GM12873 (cell line): ENCODE data around the gene ANKRD6.

Source experiments
- TF ChIP-seq, protein P1 (sequence below): IDR thresholded peaks from 2 replicates; pipeline ENCODE4 v1.5.1; 2012; ENCODE audit warnings: low read depth, mild to moderate bottlenecking, moderate library complexity, low read length, control low read depth; ENCODE audit not compliant: insufficient read depth; ENCODE audit errors: missing control alignments

Gene ANKRD6

DNA sequence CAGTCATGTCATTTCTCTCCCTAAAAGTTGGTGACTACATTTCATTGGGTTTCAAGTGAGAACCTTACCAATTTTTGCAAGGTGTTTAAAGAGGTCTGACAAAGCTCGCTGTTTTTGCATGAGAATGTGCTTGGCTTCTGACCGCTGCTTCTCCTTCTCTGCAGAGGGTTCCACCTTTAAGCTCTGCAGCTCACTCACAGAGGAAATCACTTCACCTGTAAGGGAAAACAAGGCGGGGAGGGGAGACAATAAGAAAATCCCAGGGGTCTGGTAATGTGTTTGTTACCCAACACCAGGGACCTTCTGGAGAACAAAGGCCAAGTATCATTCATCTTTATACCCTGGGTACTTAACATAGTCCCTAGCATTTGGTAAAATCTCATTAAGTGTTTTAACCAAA lies 245.6 kb downstream of the ANKRD6 start:
- TF ChIP-seq, protein P1, sequence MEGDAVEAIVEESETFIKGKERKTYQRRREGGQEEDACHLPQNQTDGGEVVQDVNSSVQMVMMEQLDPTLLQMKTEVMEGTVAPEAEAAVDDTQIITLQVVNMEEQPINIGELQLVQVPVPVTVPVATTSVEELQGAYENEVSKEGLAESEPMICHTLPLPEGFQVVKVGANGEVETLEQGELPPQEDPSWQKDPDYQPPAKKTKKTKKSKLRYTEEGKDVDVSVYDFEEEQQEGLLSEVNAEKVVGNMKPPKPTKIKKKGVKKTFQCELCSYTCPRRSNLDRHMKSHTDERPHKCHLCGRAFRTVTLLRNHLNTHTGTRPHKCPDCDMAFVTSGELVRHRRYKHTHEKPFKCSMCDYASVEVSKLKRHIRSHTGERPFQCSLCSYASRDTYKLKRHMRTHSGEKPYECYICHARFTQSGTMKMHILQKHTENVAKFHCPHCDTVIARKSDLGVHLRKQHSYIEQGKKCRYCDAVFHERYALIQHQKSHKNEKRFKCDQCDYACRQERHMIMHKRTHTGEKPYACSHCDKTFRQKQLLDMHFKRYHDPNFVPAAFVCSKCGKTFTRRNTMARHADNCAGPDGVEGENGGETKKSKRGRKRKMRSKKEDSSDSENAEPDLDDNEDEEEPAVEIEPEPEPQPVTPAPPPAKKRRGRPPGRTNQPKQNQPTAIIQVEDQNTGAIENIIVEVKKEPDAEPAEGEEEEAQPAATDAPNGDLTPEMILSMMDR = no peak

DNA sequence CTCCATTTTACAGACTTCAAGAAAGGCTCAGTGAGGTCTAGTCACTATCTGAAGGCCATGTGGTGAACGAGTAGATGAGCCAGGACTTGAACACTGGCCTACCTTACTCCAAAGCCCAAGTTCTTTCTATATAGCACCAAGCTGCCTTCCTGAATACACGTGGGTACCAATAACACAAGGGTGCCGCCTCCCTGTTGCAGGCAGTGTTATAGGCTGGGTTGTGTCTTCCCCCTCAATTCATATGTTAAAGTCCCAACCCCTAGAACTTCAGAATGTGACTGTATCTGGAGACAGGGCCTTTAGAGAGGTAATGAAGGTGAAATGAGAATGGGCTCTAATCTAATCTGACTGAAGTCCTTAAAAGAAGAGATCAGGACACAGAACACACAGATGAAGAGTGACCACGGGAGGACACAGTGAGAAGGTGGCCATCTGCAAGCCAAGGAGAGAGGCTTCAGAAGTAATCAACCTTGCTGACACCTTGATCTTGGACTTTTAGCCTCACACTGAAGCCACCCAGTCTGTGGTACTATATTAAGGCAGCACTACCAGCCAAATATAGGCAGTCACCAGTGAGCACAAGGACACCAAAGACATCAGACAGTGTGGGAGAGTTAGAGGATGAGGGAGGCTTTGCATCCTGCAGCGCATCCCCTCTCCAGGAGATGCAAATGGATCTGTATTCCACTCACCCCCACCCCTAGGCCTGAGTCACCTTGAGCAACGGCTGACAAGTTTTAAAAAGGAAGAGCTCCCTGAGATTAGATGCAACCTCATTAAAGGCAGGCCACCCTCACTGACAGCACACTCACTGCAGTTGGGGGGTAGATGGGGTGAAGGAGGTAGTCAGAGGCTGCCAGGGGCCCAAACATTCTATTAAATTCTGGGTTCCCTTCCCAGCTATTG lies 246.5 kb downstream of the ANKRD6 start:
- TF ChIP-seq, protein P1 = no peak

DNA sequence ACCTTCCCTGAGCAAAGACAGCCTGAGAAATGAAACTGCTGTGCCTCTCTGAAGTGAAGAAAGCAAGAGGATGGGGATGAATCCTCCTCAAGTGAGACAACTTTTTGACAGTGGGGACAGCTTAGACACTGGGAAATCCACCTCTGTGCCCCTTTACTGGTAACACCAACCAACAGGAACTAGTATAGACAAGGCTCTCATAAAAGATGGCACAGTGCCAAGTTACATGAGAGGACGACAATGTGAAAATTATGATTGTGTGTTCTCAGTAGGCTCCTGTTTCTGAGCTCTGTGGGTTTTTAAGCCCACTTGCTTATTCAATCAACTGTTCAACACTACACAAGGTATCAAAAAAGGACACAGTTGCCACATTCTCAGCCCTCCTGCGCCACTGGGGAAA lies 247.2 kb downstream of the ANKRD6 start:
- TF ChIP-seq, protein P1 = no peak

DNA sequence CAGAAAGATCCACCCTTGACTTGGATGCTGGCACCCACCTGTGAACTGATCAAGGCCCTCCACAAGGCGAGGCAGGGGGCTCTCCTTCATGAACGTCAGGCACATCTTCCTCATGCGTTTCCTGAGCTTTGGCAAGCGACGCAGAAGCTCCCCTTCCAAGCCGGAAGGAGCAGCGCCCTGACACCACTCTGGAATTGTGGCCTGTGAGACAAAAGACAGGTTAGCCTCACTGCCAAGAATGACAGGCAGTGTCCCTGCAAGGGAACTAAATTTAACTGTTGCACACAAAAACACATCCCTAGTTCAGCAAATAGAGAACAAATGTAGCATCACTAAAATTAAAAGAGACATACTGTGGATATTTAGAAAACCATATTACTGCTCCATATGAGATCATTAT lies 247.6 kb downstream of the ANKRD6 start:
- TF ChIP-seq, protein P1 = no peak

DNA sequence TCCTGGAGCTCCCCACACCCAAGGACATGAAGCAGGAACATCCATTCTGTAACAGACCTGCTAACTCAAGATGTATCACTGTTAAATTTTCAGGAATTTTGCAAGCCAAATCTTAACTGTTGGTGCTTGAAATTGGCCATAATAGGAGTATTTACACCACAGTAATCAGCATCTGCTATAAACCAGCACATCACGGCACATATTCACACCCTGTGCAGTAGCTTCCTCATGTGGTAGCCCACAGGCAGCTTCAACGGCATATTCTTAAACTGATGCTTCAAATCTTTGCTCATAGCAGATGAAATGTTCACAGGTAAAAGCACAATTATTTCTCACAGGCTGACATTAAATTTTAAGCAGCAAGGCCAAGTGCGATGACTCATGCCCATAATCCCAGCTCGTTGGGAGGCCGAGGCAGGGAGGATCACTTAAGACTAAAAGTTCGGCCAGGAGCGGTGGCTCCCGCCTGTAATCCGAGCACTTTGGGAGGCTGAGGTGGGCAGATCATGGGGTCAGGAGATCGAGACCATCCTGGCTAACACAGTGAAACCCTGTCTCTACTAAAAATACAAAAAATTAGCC lies 249.1 kb downstream of the ANKRD6 start:
- TF ChIP-seq, protein P1 = no peak

DNA sequence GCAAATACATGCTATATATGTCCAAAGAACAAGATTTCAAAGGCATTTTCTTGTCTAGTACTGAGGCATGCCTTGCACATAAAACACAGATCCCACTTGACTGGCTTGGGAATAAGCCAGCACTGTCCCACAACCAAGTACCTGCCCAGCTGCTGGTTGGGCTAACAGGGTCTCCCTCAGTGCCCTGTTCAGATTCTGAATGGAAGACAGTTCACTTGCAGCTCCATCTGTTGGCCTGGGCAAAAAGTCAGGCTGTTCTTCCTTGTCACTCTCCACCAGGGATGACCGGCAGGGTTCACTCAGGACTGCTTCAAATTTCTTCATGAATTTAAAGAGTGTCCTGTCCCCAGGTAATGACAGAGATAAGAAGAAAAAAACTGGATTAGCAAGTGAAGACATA lies 250.0 kb downstream of the ANKRD6 start:
- TF ChIP-seq, protein P1 = no peak
